Activated naive CD4-positive, alpha-beta T cell treated with anti-CD3 and anti-CD28 coated beads for 36 hours (primary cell): ENCODE data around the gene ZIC4. TPM values are rescaled to one million over a fixed set of nuclear protein-coding genes. Genes with fewer than 3 reads are reported as not detected.

Experiments
- CTCF ChIA-PET: fragments of 350-600 bp; sonication (Branson Sonifier 250); formaldehyde crosslinking; loops from one replicate; lab custom pipeline; 2021; ENCODE audit warnings: antibody characterized with exemption; lab: Charles Lee
- DNase-seq: peaks from one replicate; pipeline ENCODE4 v3.0.0-alpha.2; 2020
- H3K27ac Mint-ChIP-seq: one replicate; pipeline ENCODE4 v1.8.0; 2021; ENCODE audit warnings: mild to moderate bottlenecking, mixed read lengths
- H3K27me3 Mint-ChIP-seq: one replicate; pipeline ENCODE4 v1.8.0; 2021; ENCODE audit warnings: low read depth, mixed read lengths
- H3K36me3 Mint-ChIP-seq: one replicate; pipeline ENCODE4 v1.8.0; 2021; ENCODE audit warnings: low read depth, mixed read lengths
- H3K4me1 Mint-ChIP-seq: one replicate; pipeline ENCODE4 v1.8.0; 2021; ENCODE audit warnings: low read depth, mixed read lengths
- H3K4me3 Mint-ChIP-seq: one replicate; pipeline ENCODE4 v1.8.0; 2021; ENCODE audit warnings: mild to moderate bottlenecking, moderate library complexity, mixed read lengths
- H3K9me3 Mint-ChIP-seq: one replicate; pipeline ENCODE4 v1.8.0; 2021; ENCODE audit warnings: mixed read lengths
- intact Hi-C: fragments of 100-400 bp; cut with micrococcal nuclease; formaldehyde crosslinking; loops from one replicate; pipeline ENCODE4 v1.15.1; 2023
- total RNA-seq, 2 experiments: library from RNA; stranded (reverse); gene quantifications; one replicate each; pipeline ENCODE4 v1.2.3, GENCODE V29; 2021

Gene ZIC4
- total RNA-seq, 2 experiments from 2014 or later = not detected

DNA sequence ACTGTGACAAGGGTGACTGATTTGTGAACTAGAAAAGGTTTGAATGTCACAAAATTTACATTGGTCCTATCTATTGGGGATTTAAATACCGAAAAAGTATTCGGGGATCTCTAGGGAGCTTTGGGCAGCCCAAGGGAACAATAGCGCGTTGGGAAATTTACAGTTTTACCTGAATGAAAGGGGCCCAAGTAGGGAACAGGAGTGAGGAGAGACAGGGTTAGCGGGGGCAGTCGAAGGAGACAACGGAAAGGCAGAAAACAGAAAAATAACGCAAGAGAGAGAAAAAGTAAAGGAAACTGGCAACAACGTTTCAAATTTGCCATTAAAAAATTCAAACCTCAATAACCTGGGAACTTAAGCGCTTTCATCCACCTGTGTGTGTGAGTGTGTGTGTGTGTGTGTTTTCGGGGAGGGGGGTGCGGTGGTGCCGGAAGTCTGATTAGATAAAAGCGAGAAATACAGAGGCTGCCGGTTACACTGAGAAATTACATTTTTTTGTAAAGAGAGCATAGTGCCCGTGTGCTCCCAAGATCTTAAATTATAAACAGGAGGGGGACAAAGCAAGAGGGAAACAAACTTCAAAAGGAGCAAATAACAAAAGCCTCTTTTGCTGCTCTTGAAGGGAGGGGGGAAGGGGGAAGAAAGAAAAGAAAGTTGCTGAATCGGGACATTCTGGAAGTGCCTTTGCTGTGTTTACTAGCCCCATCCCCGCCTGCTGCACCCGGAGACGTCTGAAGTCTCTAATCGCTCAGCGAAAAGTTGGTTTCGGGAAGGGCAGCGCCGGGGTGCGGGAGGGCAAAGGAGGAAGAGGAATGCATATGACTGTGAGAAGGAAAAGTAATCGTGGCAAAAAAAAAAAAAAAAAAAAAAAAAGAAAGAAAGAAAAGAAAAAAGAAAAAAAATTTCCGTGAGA lies 2.1 kb upstream of the ZIC4 start:
- Mint-ChIP-seq H3K27me3 (peaks cover 82% of the 10 kb centered on the region), H3K4me3 (no peak overlapping the region), H3K27ac (no peak overlapping the region), H3K36me3 (peaks cover 19% of the 10 kb centered on the region), H3K4me1 (peaks cover 48% of the 10 kb centered on the region), H3K9me3 (peaks cover 13% of the 10 kb centered on the region)
- DNase-seq = no peak
- CTCF ChIA-PET = no interaction called here
- intact Hi-C loops = no loop called here

DNA sequence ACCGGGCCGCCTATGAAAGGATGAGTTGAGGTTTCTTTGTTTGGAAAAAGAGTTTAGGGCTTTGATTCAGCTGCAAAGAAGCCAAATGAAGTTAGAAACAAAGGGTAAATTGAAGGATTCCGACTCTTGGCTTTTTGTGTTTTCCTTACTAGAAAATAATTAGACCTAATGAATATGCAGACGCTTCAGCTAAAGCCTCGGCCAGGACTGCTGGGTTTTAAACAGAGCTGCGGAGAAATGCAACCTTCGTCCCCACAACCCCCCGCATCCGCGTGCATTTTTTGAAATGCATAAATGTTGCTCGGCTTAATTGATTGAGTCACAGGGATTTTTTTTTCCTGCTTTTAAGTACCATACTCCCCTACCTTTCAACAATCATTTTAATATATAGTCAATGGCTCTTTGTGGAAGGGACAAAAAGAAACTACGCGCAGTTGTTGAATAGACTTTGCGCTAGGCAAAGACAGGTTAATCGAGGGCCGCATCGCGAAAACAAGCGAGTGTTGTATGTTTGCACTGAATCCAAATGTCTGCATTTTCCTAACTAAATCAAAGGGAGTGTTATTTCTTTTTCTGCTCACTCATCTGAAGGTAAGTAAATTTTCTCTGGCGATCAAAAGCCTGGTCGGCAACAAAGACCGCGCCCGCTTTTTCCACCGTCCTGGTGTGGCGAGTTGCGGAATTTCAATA lies 1.3 kb upstream of the ZIC4 start:
- Mint-ChIP-seq H3K27me3 (peaks cover 82% of the 10 kb centered on the region), H3K4me3 (no peak overlapping the region), H3K27ac (no peak overlapping the region), H3K36me3 (peaks cover 17% of the 10 kb centered on the region), H3K9me3 (peaks cover 11% of the 10 kb centered on the region), H3K4me1 (peaks cover 42% of the 10 kb centered on the region)
- intact Hi-C loops = no loop called here
- DNase-seq = no peak
- CTCF ChIA-PET = no interaction called here

DNA sequence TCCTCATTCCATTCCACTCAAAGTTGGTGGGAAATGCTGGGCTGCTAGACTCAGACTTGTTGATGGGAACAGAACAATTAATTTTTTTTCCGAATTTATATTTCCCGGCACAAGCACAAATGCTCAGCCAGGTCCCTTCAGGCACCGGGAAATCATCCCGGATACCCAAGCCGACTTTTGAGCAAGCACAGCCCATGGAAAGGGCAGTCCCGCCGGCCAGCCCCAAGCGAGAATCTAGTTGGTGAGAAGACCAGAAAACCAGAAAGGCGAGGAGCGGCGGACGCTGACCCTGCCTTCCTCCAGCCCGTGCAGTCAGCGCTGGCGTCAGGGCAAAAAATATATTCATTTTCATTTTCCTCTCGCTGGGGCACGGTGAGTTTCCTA lies 763 bp upstream of the ZIC4 start:
- Mint-ChIP-seq H3K4me1 (peaks cover 38% of the 10 kb centered on the region), H3K36me3 (peaks cover 17% of the 10 kb centered on the region), H3K4me3 (no peak overlapping the region), H3K9me3 (peaks cover 13% of the 10 kb centered on the region), H3K27ac (no peak overlapping the region), H3K27me3 (peaks cover 83% of the 10 kb centered on the region)
- no peak for DNase-seq
- CTCF ChIA-PET = no interaction called here
- intact Hi-C loops = no loop called here

DNA sequence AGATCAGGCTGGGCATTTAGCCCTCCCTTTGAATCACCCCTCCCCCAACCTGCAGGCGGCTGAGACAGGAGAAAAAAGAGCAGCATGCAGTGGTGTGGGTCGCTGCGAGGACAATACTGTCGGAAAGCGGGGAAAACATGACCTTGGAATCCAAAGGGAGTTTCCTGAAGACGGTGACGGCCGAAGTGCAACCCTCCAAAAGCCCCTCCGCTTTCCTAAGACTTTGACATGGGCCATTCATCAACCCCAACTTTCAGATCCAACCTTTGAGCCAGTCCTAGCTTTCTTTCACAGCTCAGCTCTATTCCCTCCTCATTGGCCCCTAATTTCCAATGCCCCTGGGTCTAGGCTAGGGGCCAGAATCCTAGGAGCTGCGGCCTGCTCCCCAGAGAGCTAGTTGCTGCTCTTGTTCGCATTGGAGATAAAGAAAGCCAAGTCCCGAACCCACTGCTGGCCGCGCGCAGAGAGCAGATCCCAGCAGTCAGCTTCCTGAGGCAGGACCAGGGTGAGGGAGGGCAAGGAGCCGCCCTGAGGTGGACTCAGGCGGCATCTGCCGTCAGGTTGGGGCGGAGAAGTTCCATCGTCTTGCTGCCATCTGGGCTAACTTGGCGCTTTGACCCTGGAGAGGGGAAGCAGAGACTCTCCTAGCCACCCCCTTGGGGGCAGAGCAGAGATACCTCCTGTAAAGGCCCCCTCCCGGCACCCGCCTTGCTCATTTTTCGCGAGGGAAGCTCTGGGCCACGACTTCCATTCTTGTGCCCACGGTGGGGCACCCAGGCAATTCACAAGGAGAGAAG lies 914 bp downstream of the ZIC4 start:
- H3K27me3 Mint-ChIP-seq = peaks cover 82% of the 10 kb centered on the region
- peaks cover 13% of the 10 kb centered on the region for H3K9me3 Mint-ChIP-seq
- intact Hi-C loops = no loop called here
- no peak for DNase-seq
- CTCF ChIA-PET = no interaction called here
- H3K36me3 Mint-ChIP-seq = peaks cover 12% of the 10 kb centered on the region
- no peak overlapping the region for H3K4me3 Mint-ChIP-seq
- H3K27ac Mint-ChIP-seq = no peak overlapping the region
- peaks cover 24% of the 10 kb centered on the region for H3K4me1 Mint-ChIP-seq

DNA sequence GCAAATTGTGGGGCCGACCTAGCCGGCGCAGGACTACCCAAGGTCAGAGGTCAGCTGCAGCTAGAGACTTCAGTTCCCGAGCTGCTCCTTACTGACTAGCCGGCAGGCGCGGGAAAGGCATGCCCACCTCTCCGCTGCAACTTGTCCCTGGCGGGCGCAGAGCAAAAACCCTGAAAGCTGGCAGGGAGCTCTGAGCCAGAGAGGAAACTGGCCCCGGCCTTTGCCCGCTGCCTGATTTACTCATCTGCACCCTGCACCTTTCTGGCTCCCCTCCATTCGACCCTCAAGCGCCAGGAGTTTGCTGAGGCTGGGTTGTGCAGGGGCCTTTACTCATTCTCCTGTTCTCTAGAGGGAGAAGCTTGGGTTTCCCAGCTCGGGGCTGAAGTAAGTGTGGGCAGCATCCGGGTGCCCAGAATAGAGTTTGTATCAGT lies 1.5 kb downstream of the ZIC4 start:
- intact Hi-C loops = no loop called here
- Mint-ChIP-seq H3K4me3 (no peak overlapping the region), H3K9me3 (peaks cover 13% of the 10 kb centered on the region), H3K36me3 (peaks cover 12% of the 10 kb centered on the region), H3K4me1 (peaks cover 24% of the 10 kb centered on the region), H3K27ac (no peak overlapping the region), H3K27me3 (peaks cover 84% of the 10 kb centered on the region)
- CTCF ChIA-PET = no interaction called here
- no peak for DNase-seq

DNA sequence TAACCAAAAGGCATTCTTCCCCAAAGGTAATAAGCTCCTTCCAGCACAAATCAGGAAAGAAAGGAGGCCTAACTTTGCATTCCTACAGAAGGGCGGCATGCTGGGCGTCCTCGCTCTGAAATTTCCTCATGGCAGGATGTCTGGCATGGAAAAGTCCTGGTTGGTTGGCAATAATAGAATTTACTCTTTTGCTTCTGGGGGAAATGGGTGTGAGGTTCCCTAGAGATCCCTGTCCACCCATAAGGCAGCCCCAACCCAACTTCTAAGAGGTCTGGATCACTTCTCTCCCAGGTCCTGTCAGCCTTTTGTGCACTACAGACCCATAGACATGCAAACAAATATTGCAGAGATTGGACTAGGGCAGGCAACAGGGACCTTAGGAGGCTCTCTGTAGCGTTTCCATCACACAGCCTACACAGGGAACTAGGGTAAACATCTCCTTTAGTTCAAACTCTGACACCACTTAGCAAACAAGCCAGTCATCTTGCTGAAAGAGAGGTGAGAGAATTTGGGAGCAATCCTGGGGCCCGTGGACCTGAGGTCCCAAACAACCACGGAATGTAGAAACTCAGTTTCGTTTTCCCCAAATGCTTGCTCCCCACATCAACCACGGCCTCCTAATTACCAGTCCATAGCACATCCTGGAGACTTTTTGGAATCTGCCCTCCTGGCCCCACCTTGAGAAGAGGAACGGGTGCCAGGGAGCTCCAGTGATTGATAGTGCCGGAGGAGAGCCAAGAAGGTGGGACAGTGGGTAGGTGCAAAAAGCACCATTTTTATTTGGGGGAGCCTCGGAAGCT lies 2.1 kb downstream of the ZIC4 start:
- Mint-ChIP-seq H3K9me3 (peaks cover 13% of the 10 kb centered on the region), H3K27ac (no peak overlapping the region), H3K27me3 (peaks cover 85% of the 10 kb centered on the region)

DNA sequence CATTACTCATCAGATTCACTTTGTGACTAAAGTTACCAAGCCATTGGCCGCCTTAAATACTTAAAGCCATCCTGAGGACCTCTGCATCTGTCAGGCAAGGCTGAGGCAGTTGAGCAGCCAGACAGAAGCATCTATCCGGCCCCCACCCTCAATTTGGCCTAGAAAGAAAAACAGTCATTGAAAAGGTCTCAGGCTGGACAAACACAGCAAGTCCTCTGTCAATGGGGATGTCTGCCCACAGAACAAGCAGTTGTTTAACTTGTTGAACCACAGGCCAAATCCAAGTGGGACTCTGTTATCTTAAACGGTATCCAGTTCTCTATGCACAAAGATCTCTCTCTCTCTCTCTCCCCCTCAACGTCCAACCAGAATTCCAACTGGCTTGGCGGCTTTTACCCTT lies 2.8 kb downstream of the ZIC4 start:
- Mint-ChIP-seq H3K27me3 (peaks cover 83% of the 10 kb centered on the region), H3K27ac (no peak overlapping the region), H3K9me3 (peaks cover 12% of the 10 kb centered on the region), H3K36me3 (peaks cover 12% of the 10 kb centered on the region), H3K4me3 (no peak overlapping the region), H3K4me1 (peaks cover 14% of the 10 kb centered on the region)
- no peak for DNase-seq
- intact Hi-C loops = no loop called here
- CTCF ChIA-PET = no interaction called here

More for the DNA sequence above, 2.1 kb downstream of the ZIC4 start:
- Mint-ChIP-seq H3K4me1 (peaks cover 20% of the 10 kb centered on the region), H3K4me3 (no peak overlapping the region), H3K36me3 (peaks cover 12% of the 10 kb centered on the region)
- intact Hi-C loops = no loop called here
- CTCF ChIA-PET = no interaction called here
- DNase-seq = no peak

DNA sequence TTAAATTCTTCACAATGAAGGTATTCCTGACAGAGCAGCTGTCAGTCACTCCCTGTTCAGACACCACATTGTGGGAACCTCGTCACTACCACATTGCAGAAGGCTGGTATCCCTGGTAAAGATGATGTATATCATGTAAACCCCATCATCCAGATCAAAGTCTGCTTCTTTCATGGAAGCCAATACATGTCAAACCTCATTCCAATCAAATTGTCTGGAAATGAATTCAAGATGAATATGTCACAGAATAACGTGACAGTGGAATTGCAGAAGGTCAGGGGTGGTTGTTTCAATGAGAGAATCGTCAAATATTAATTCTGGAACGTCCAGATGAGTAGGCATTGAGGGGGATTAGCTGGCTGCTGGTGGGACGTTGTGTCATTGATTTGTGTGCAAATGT lies 4.2 kb downstream of the ZIC4 start:
- H3K4me3 Mint-ChIP-seq = no peak overlapping the region
- no peak overlapping the region for H3K27ac Mint-ChIP-seq
- H3K4me1 Mint-ChIP-seq = peaks cover 13% of the 10 kb centered on the region
- peaks cover 84% of the 10 kb centered on the region for H3K27me3 Mint-ChIP-seq
- DNase-seq = no peak
- intact Hi-C loops = no loop called here
- H3K36me3 Mint-ChIP-seq = peaks cover 12% of the 10 kb centered on the region
- H3K9me3 Mint-ChIP-seq = peaks cover 4% of the 10 kb centered on the region
- CTCF ChIA-PET = no interaction called here

DNA sequence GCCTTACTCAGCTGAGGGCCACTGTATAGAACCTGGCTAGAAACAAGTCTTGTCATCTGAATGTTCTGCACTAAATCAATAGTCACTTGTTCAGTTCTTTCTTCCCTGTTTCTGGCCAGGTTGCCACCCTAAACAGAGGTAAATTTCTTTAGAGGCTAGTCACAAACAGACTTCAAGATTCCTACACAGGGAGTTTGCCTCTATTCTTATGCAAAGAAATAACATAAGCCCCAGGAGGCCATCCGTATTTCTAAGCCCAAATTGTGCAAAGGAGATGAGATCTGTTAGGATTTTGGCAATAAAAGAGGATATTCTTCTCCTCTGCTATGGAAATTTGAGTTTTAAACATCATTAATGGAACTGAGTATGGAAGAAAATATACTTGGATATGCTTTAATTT lies 4.9 kb downstream of the ZIC4 start:
- peaks cover 10% of the 10 kb centered on the region for H3K36me3 Mint-ChIP-seq
- CTCF ChIA-PET = interaction anchor here (0.6 kb wide), 1 partner anchor 40 kb away, joined by 3 read pairs; no protein-coding TSS in a partner anchor
- H3K27ac Mint-ChIP-seq = no peak overlapping the region
- intact Hi-C loops = no loop called here
- H3K9me3 Mint-ChIP-seq = peaks cover 4% of the 10 kb centered on the region
- H3K4me1 Mint-ChIP-seq = peaks cover 10% of the 10 kb centered on the region
- no peak for DNase-seq
- no peak overlapping the region for H3K4me3 Mint-ChIP-seq
- peaks cover 81% of the 10 kb centered on the region for H3K27me3 Mint-ChIP-seq

DNA sequence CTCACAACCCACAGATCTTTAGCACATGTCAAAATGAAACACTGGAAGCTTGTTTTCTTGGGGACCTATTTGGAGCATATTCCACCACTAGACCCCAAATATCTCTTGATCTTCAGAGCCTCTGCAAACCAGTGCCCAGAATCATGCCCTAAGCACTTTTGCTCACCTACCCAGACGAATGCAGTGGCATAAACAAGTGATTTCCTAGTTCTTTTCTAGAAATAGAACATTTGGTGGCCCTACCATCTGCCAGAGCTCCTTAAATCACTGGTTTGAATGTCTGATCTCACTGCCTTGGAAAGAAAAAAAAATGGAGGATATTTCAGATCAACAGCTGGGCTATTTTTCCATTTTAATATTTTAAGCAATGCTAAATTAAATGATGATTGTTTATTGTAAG lies 5.3 kb downstream of the ZIC4 start:
- intact Hi-C loops = no loop called here
- no peak overlapping the region for H3K4me3 Mint-ChIP-seq
- H3K4me1 Mint-ChIP-seq = peaks cover 7% of the 10 kb centered on the region

DNA sequence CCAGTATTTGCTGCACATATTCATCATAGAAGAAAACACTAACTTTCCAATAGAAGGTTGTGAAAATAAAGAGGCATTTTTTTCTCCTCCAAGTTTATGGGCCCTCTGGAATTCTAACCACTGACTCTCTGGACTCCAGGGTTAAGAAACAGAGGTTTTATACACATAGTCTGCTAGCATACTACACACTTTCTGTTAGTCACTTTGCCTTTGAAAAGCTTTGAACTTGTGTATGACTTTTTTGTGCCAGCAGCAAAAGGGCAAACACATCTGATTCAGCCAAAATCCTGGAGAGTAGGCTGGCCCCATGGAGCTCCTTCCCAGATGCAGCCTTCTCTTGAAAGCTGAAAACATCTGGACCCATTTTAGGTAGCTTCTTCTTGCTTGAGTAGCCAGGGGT lies 6.2 kb downstream of the ZIC4 start:
- intact Hi-C loops = no loop called here
- Mint-ChIP-seq H3K4me3 (no peak overlapping the region), H3K27ac (no peak overlapping the region), H3K36me3 (peaks cover 10% of the 10 kb centered on the region), H3K9me3 (peaks cover 4% of the 10 kb centered on the region), H3K27me3 (peaks cover 77% of the 10 kb centered on the region), H3K4me1 (peaks cover 7% of the 10 kb centered on the region)
- no peak for DNase-seq
- CTCF ChIA-PET = no interaction called here

More for the DNA sequence above, 5.3 kb downstream of the ZIC4 start:
- Mint-ChIP-seq H3K27me3 (peaks cover 77% of the 10 kb centered on the region), H3K9me3 (peaks cover 4% of the 10 kb centered on the region), H3K36me3 (peaks cover 10% of the 10 kb centered on the region), H3K27ac (no peak overlapping the region)
- CTCF ChIA-PET = interaction anchor here (0.6 kb wide), 1 partner anchor 39 kb away, joined by 3 read pairs; no protein-coding TSS in a partner anchor
- DNase-seq = no peak
